Measurements from ENCODE around the gene SLX9. TPM values are rescaled to one million over a fixed set of nuclear protein-coding genes. Genes with fewer than 3 reads are reported as not detected.

Gene SLX9
- total RNA-seq, 1 experiment from 2014 or later = 77.2 TPM

- Mint-ChIP-seq H3K27me3 (ENCODE audit: low read depth) (no peaks in the 10 kb centered on the region), H3K27ac (peak overlapping the region; percentile 3; the same call in 1 of the 2 replicates), H3K36me3 (no peaks in the 10 kb centered on the region; the same call in 1 of the 2 replicates), H3K4me1 (no peaks in the 10 kb centered on the region; the same call in 1 of the 2 replicates), H3K4me3 (no peak overlapping the region), H3K9me3 (peaks cover 15% of the 10 kb centered on the region)
- DNase-seq (ENCODE audit: low spot score) (no peak), ATAC-seq (no peak)
- CTCF ChIA-PET = no interaction called here
- POLR2A ChIA-PET = no interaction called here
- TF ChIP-seq E2F1 (CRISPR knock-in tag; IDR thresholded peaks at IDR 0.05) = no peak
- no peak for TF ChIP-seq ATF6 (CRISPR knock-in tag; IDR thresholded peaks at IDR 0.05)
- no peak for TF ChIP-seq CTCF (IDR thresholded peaks at IDR 0.05)
- TF ChIP-seq SOX15 (CRISPR knock-in tag; IDR thresholded peaks at IDR 0.05) = no peak
- no peak for TF ChIP-seq NR2C2 (CRISPR knock-in tag; IDR thresholded peaks at IDR 0.05)
- no peak for TF ChIP-seq STAT6 (CRISPR knock-in tag; conservative IDR thresholded peaks at IDR 0.05; ENCODE audit: low read depth)
- no peak for TF ChIP-seq CDX4 (CRISPR knock-in tag; IDR thresholded peaks at IDR 0.05; ENCODE audit: borderline replicate concordance)
- TF ChIP-seq TP53 (CRISPR knock-in tag; IDR thresholded peaks at IDR 0.05) = no peak
- TF ChIP-seq ATF3 (CRISPR knock-in tag; conservative IDR thresholded peaks at IDR 0.05) = no peak
- TF ChIP-seq NR3C1 (CRISPR knock-in tag; conservative IDR thresholded peaks at IDR 0.05; ENCODE audit: low read depth) = no peak
- no peak for TF ChIP-seq FOXJ3 (CRISPR knock-in tag; IDR thresholded peaks at IDR 0.05; ENCODE audit: borderline replicate concordance)
- no peak for TF ChIP-seq NFYB (CRISPR knock-in tag; conservative IDR thresholded peaks at IDR 0.05; ENCODE audit: low read depth)
- TF ChIP-seq NR1H2 (CRISPR knock-in tag; IDR thresholded peaks at IDR 0.05) = no peak
These were observed 35.5 kb upstream of the SLX9 start for GRCh38 chr21:44904141-44904923.

- no peak for ATAC-seq
- CTCF ChIA-PET = interaction anchor here (0.6 kb wide), 1 partner anchor 13 kb away, joined by 5 read pairs; no protein-coding TSS in a partner anchor
- POLR2A ChIA-PET = no interaction called here
- H3K9me3 Mint-ChIP-seq = peaks cover 15% of the 10 kb centered on the region
- no peaks in the 10 kb centered on the region; the same call in 1 of the 2 replicates for H3K4me1 Mint-ChIP-seq
- H3K27ac Mint-ChIP-seq = no peak overlapping the region
- no peaks in the 10 kb centered on the region; the same call in 1 of the 2 replicates for H3K36me3 Mint-ChIP-seq
- no peak overlapping the region for H3K4me3 Mint-ChIP-seq
- H3K27me3 Mint-ChIP-seq (ENCODE audit: low read depth) = no peaks in the 10 kb centered on the region
- DNase-seq (ENCODE audit: low spot score) = no peak
- TF ChIP-seq USF2 (CRISPR knock-in tag; IDR thresholded peaks at IDR 0.05) (no peak), ETV6 (CRISPR knock-in tag; IDR thresholded peaks at IDR 0.05) (no peak), NR1H2 (CRISPR knock-in tag; IDR thresholded peaks at IDR 0.05) (no peak), ESRRA (CRISPR knock-in tag; IDR thresholded peaks at IDR 0.05; ENCODE audit: borderline replicate concordance) (no peak), SMAD3 (CRISPR knock-in tag; IDR thresholded peaks at IDR 0.05; ENCODE audit: borderline replicate concordance) (no peak), OVOL2 (CRISPR knock-in tag; IDR thresholded peaks at IDR 0.05; ENCODE audit: borderline replicate concordance) (no peak), TCF7 (CRISPR knock-in tag; IDR thresholded peaks at IDR 0.05; ENCODE audit: low read depth) (no peak), PREB (CRISPR knock-in tag; IDR thresholded peaks at IDR 0.05; ENCODE audit: borderline replicate concordance) (no peak), ZNF138 (CRISPR knock-in tag; conservative IDR thresholded peaks at IDR 0.05) (no peak), ELF4 (CRISPR knock-in tag; IDR thresholded peaks at IDR 0.05; ENCODE audit: low read depth) (no peak)
These were observed 34.7 kb upstream of the SLX9 start for GRCh38 chr21:44905016-44905727.
